DND-41 (cell line): ENCODE data around the gene ASB13.

Experiments used
- ATAC-seq: fragments of 200-7000 bp; cut with Tn5 transposase; 3 replicates; pipeline ENCODE4 v1.9.1; 2021; ENCODE audit warnings: low read depth; ENCODE audit not compliant: insufficient read depth
- DNase-seq: peaks from one replicate; pipeline ENCODE4 v3.0.0-alpha.2; 2020
- H2AFZ ChIP-seq: 2 replicates; pipeline ENCODE4 v1.6.0; 2012; ENCODE audit warnings: low read depth, low read length
- H3K27ac ChIP-seq: 2 replicates; pipeline ENCODE4 v1.5.1; 2012; ENCODE audit warnings: low read length, inconsistent platforms
- H3K27me3 ChIP-seq: fragments of 200-600 bp; sonication (generic); 2 replicates; pipeline ENCODE4 v1.6.0; 2012; ENCODE audit warnings: low read length, mild to moderate bottlenecking, inconsistent platforms; ENCODE audit not compliant: insufficient read depth, poor library complexity
- H3K36me3 ChIP-seq: 2 replicates; pipeline ENCODE4 v1.5.1; 2012; ENCODE audit warnings: low read length, inconsistent platforms; ENCODE audit not compliant: insufficient read depth
- H3K4me1 ChIP-seq: 2 replicates; pipeline ENCODE4 v1.5.1; 2012; ENCODE audit warnings: mild to moderate bottlenecking, low read length; ENCODE audit not compliant: insufficient read depth
- H3K4me2 ChIP-seq: 2 replicates; pipeline ENCODE4 v1.6.0; 2012; ENCODE audit warnings: mild to moderate bottlenecking, moderate library complexity, low read length, inconsistent platforms; ENCODE audit not compliant: insufficient read depth
- H3K4me3 ChIP-seq, 2 experiments: fragments of 200-600 bp in 1 of 2; shearing (Covaris generic) in 1 of 2; 2 replicates each; pipeline ENCODE4 v1.5.1; 2012 to 2016; ENCODE audit warnings: inconsistent platforms in 2 of 2, low read length in 2 of 2, mild to moderate bottlenecking in 2 of 2, low read depth in 1 of 2, moderate library complexity in 1 of 2
- H3K79me2 ChIP-seq: 2 replicates; pipeline ENCODE4 v1.6.0; 2012; ENCODE audit warnings: low read length, inconsistent platforms; ENCODE audit not compliant: insufficient read depth
- H3K9ac ChIP-seq: 2 replicates; pipeline ENCODE4 v1.6.0; 2012; ENCODE audit warnings: low read depth, mild to moderate bottlenecking, inconsistent platforms, low read length, moderate library complexity
- H3K9me3 ChIP-seq: 2 replicates; pipeline ENCODE4 v1.5.1; 2012; ENCODE audit warnings: low read length, moderate library complexity, mild to moderate bottlenecking, inconsistent platforms; ENCODE audit not compliant: insufficient read depth, severe bottlenecking
- H4K20me1 ChIP-seq: 2 replicates; pipeline ENCODE4 v1.6.0; 2012; ENCODE audit warnings: low read length; ENCODE audit not compliant: insufficient read depth
- CTCF ChIP-seq: IDR thresholded peaks from 2 replicates; pipeline ENCODE4 v1.5.1; 2012; ENCODE audit warnings: borderline replicate concordance, low read length, moderate library complexity, mild to moderate bottlenecking; ENCODE audit not compliant: poor library complexity, severe bottlenecking; ENCODE audit errors: extremely low read depth
- EZH2 ChIP-seq: IDR thresholded peaks from 3 replicates; pipeline ENCODE4 v1.6.1; 2012; ENCODE audit warnings: borderline replicate concordance, low read depth, mild to moderate bottlenecking, moderate library complexity, low read length, inconsistent platforms; ENCODE audit not compliant: severe bottlenecking

Gene ASB13

GRCh38 chr10:5599613-5600520, 66.5 kb downstream of the ASB13 start:
- no peak for TF ChIP-seq EZH2
- TF ChIP-seq CTCF = no peak
- H3K27ac ChIP-seq = no peak overlapping the region
- H4K20me1 ChIP-seq = no peaks in the 10 kb centered on the region
- no peak overlapping the region for H3K4me3 ChIP-seq
- no peak overlapping the region for H2AFZ ChIP-seq
- no peaks in the 10 kb centered on the region for H3K36me3 ChIP-seq
- peaks cover 9% of the 10 kb centered on the region for H3K27me3 ChIP-seq
- no peaks in the 10 kb centered on the region for H3K79me2 ChIP-seq
- ATAC-seq (no peak), DNase-seq (no peak)
- H3K4me1 ChIP-seq = no peaks in the 10 kb centered on the region
- H3K9ac ChIP-seq = no peak overlapping the region
- H3K9me3 ChIP-seq = no peaks in the 10 kb centered on the region
- no peak overlapping the region for H3K4me2 ChIP-seq

GRCh38 chr10:5598085-5598690, 68.2 kb downstream of the ASB13 start:
- no peak overlapping the region for H3K4me2 ChIP-seq
- H2AFZ ChIP-seq = no peak overlapping the region
- TF ChIP-seq CTCF (no peak), EZH2 (no peak)
- no peak overlapping the region for H3K27ac ChIP-seq
- no peak overlapping the region for H3K4me3 ChIP-seq
- H3K36me3 ChIP-seq = no peaks in the 10 kb centered on the region
- H3K79me2 ChIP-seq = no peaks in the 10 kb centered on the region
- no peaks in the 10 kb centered on the region for H3K9me3 ChIP-seq
- ATAC-seq (no peak), DNase-seq (no peak)
- no peaks in the 10 kb centered on the region for H4K20me1 ChIP-seq
- H3K27me3 ChIP-seq = peaks cover 9% of the 10 kb centered on the region
- no peak overlapping the region for H3K9ac ChIP-seq
- no peaks in the 10 kb centered on the region for H3K4me1 ChIP-seq

- peaks cover 9% of the 10 kb centered on the region for H3K27me3 ChIP-seq
- ATAC-seq = no peak
- TF ChIP-seq EZH2 (no peak), CTCF (no peak)
- no peaks in the 10 kb centered on the region for H4K20me1 ChIP-seq
- no peaks in the 10 kb centered on the region for H3K4me1 ChIP-seq
- no peaks in the 10 kb centered on the region for H3K36me3 ChIP-seq
- H3K79me2 ChIP-seq = no peaks in the 10 kb centered on the region
- no peak overlapping the region for H3K4me3 ChIP-seq
- no peak overlapping the region for H3K4me2 ChIP-seq
- H3K9me3 ChIP-seq = no peaks in the 10 kb centered on the region
- no peak overlapping the region for H2AFZ ChIP-seq
- no peak overlapping the region for H3K27ac ChIP-seq
- no peak overlapping the region for H3K9ac ChIP-seq
- no peak for DNase-seq
Observed at GRCh38 chr10:5596611-5597341, 69.6 kb downstream of the ASB13 start.
